SU-DHL-6 (cell line): Measurements from ENCODE around the gene CSN1S1.

Experiments
- H2AFZ ChIP-seq: fragments of 200-600 bp; sonication (generic); 2 replicates; pipeline ENCODE4 v1.6.1; 2014; ENCODE audit warnings: low read depth, mild to moderate bottlenecking, moderate library complexity, mixed read lengths, antibody characterized with exemption, low read length; ENCODE audit not compliant: severe bottlenecking
- H3F3A ChIP-seq: fragments of 200-600 bp; shearing (Covaris generic); 2 replicates; pipeline ENCODE4 v1.6.0; 2016; ENCODE audit warnings: antibody characterized with exemption, mild to moderate bottlenecking; ENCODE audit not compliant: insufficient read depth
- H3K27ac ChIP-seq: fragments of 200-600 bp; sonication (generic); 2 replicates; pipeline ENCODE4 v1.5.1; 2016; ENCODE audit warnings: low read depth, mild to moderate bottlenecking, low read length, moderate library complexity, mixed read lengths
- H3K27me3 ChIP-seq: fragments of 200-600 bp; sonication (generic), shearing (Covaris generic); 2 replicates; pipeline ENCODE4 v1.6.0; 2014; ENCODE audit warnings: mild to moderate bottlenecking, low read length
- H3K36me3 ChIP-seq: fragments of 200-600 bp; sonication (generic); 2 replicates; pipeline ENCODE4 v1.6.1; 2014; ENCODE audit warnings: mild to moderate bottlenecking, low read length, mixed read lengths
- H3K4me2 ChIP-seq: fragments of 300-600, 200-600 bp; shearing (Covaris generic), sonication (generic); 2 replicates; pipeline ENCODE4 v1.6.0; 2014; ENCODE audit warnings: low read length, low read depth, mild to moderate bottlenecking; ENCODE audit not compliant: poor library complexity, severe bottlenecking
- H3K4me3 ChIP-seq: fragments of 200-600 bp; sonication (generic); 2 replicates; pipeline ENCODE4 v1.5.1; 2014; ENCODE audit warnings: antibody characterized with exemption, low read length, mild to moderate bottlenecking, mixed read lengths; ENCODE audit not compliant: insufficient read depth, poor library complexity, severe bottlenecking
- H3K79me2 ChIP-seq: fragments of 200-600 bp; sonication (generic); 2 replicates; pipeline ENCODE4 v1.6.1; 2014; ENCODE audit warnings: mild to moderate bottlenecking, low read length, moderate library complexity; ENCODE audit not compliant: insufficient read depth
- H3K9ac ChIP-seq: fragments of 200-600 bp; sonication (generic); 2 replicates; pipeline ENCODE4 v1.7.0; 2014; ENCODE audit warnings: mild to moderate bottlenecking, low read length
- H3K9me2 ChIP-seq: fragments of 200-600 bp; sonication (generic); replicated peaks from 2 replicates; pipeline ENCODE4 v1.6.1; 2014; ENCODE audit warnings: low read length; ENCODE audit not compliant: insufficient read depth
- H3K9me3 ChIP-seq: fragments of 200-600 bp; sonication (generic); 2 replicates; pipeline ENCODE4 v1.6.1; 2014; ENCODE audit warnings: low read length, mixed read lengths; ENCODE audit not compliant: insufficient read depth
- H4K20me1 ChIP-seq: fragments of 200-600 bp; sonication (generic); 2 replicates; pipeline ENCODE4 v1.6.1; 2014; ENCODE audit warnings: low read depth, mild to moderate bottlenecking, antibody characterized with exemption, low read length, moderate library complexity, mixed read lengths
- CTCF ChIP-seq: fragments of 200-600 bp; sonication (generic); IDR thresholded peaks from one replicate; pipeline ENCODE4 v1.5.1; 2017; ENCODE audit warnings: antibody characterized with exemption, mild to moderate bottlenecking, low read length, moderate library complexity; ENCODE audit not compliant: insufficient read depth, poor library complexity, severe bottlenecking
- EZH2phosphoT487 ChIP-seq: fragments of 200-600 bp; sonication (generic), shearing (Covaris generic); conservative IDR thresholded peaks from 2 replicates; pipeline ENCODE4 v1.6.1; 2018; ENCODE audit warnings: mild to moderate bottlenecking, antibody characterized with exemption, low read length, moderate library complexity, mixed read lengths

The CSN1S1 gene

GRCh38 chr4:69894186-69894585, 36.7 kb upstream of the CSN1S1 start:
- Histone ChIP-seq H3K9ac (no peak overlapping the region), H3K36me3 (no peaks in the 10 kb centered on the region), H3F3A (no peaks in the 10 kb centered on the region), H2AFZ (no peak overlapping the region), H3K9me3 (no peaks in the 10 kb centered on the region), H4K20me1 (no peaks in the 10 kb centered on the region), H3K27me3 (no peaks in the 10 kb centered on the region), H3K4me3 (no peak overlapping the region), H3K79me2 (no peaks in the 10 kb centered on the region), H3K9me2 (no peaks in the 10 kb centered on the region), H3K27ac (no peak overlapping the region), H3K4me2 (no peak overlapping the region)
- no peak for TF ChIP-seq CTCF

GRCh38 chr4:69894721-69895120, 36.1 kb upstream of the CSN1S1 start:
- Histone ChIP-seq H3K4me3 (no peak overlapping the region), H3K79me2 (no peaks in the 10 kb centered on the region), H3K9ac (no peak overlapping the region), H3K9me3 (no peaks in the 10 kb centered on the region), H2AFZ (no peak overlapping the region), H3F3A (no peaks in the 10 kb centered on the region), H3K4me2 (no peak overlapping the region), H4K20me1 (no peaks in the 10 kb centered on the region), H3K27me3 (no peaks in the 10 kb centered on the region), H3K36me3 (no peaks in the 10 kb centered on the region), H3K9me2 (no peaks in the 10 kb centered on the region), H3K27ac (no peak overlapping the region)
- TF ChIP-seq CTCF (no peak), EZH2phosphoT487 (no peak)

GRCh38 chr4:69896530-69897116, 34.2 kb upstream of the CSN1S1 start:
- H2AFZ ChIP-seq: no peak overlapping the region
- no peaks in the 10 kb centered on the region for H3K9me3 ChIP-seq
- H3K79me2 ChIP-seq: no peaks in the 10 kb centered on the region
- no peaks in the 10 kb centered on the region for H3F3A ChIP-seq
- H3K36me3 ChIP-seq: no peaks in the 10 kb centered on the region
- H3K9me2 ChIP-seq: no peaks in the 10 kb centered on the region
- H3K27me3 ChIP-seq: no peaks in the 10 kb centered on the region
- TF ChIP-seq EZH2phosphoT487: no peak
- no peak for TF ChIP-seq CTCF
- no peak overlapping the region for H3K27ac ChIP-seq
- no peak overlapping the region for H3K9ac ChIP-seq
- H3K4me3 ChIP-seq: no peak overlapping the region
- no peak overlapping the region for H3K4me2 ChIP-seq
- no peaks in the 10 kb centered on the region for H4K20me1 ChIP-seq
